Measurements from ENCODE around the gene NXPH2.
"Not testable (repeated sequence)": the region's sequence is repeated elsewhere in the genome, so short reads cannot be mapped to it uniquely, and the experiment has no call there.

The NXPH2 gene

GRCh38 chr2:138752197-138752956 lies 27.8 kb downstream of the NXPH2 start:
- DNase-seq: no peak

- no peak for DNase-seq
Observed at GRCh38 chr2:138744713-138745112, 35.5 kb downstream of the NXPH2 start.

- DNase-seq: no peak
Observed at GRCh38 chr2:138742441-138743057, 37.6 kb downstream of the NXPH2 start.

- DNase-seq: no peak
Observed at GRCh38 chr2:138741851-138742250, 38.3 kb downstream of the NXPH2 start.

GRCh38 chr2:138737009-138737554 lies 43.1 kb downstream of the NXPH2 start:
- not testable (repeated sequence) for DNase-seq

- no peak for DNase-seq
Observed at GRCh38 chr2:138732651-138733050, 47.5 kb downstream of the NXPH2 start.

- DNase-seq: no peak
Observed at GRCh38 chr2:138730497-138731030, 49.6 kb downstream of the NXPH2 start.

- DNase-seq: no peak
Observed at GRCh38 chr2:138727956-138728355, 52.2 kb downstream of the NXPH2 start.

GRCh38 chr2:138726681-138727080 lies 53.5 kb downstream of the NXPH2 start:
- no peak for DNase-seq

GRCh38 chr2:138724729-138725459 lies 55.3 kb downstream of the NXPH2 start:
- no peak for DNase-seq

- no peak for DNase-seq
Observed at GRCh38 chr2:138724327-138724726, 55.9 kb downstream of the NXPH2 start.

GRCh38 chr2:138723196-138723987 lies 56.8 kb downstream of the NXPH2 start:
- no peak for DNase-seq

- no peak for DNase-seq
Observed at GRCh38 chr2:138722316-138722715, 57.9 kb downstream of the NXPH2 start.

- peak; percentile 19 for DNase-seq
Observed at GRCh38 chr2:138720035-138720838, 60.0 kb downstream of the NXPH2 start.

- no peak for DNase-seq
Observed at GRCh38 chr2:138718405-138718804, 61.8 kb downstream of the NXPH2 start.

- no peak for DNase-seq
Observed at GRCh38 chr2:138716183-138716582, 64.0 kb downstream of the NXPH2 start.

- no peak for DNase-seq
Observed at GRCh38 chr2:138713504-138713903, 66.7 kb downstream of the NXPH2 start.

- DNase-seq: no peak
Observed at GRCh38 chr2:138713069-138713496, 67.1 kb downstream of the NXPH2 start.

- no peak for DNase-seq
Observed at GRCh38 chr2:138712212-138712979, 67.8 kb downstream of the NXPH2 start.

GRCh38 chr2:138711812-138712211 lies 68.4 kb downstream of the NXPH2 start:
- no peak for DNase-seq

Measured in NCI-H510A (cell line).